Measurements from ENCODE around the gene GRM2. TPM values are rescaled to one million over a fixed set of nuclear protein-coding genes. Genes with fewer than 3 reads are reported as not detected.

The GRM2 gene
- total and polyA plus RNA-seq, 2 of the 8 experiments (the other 6 are each of a cell fraction or from before 2014, with no cell fraction given), result 3.9 to 10.5 TPM

- Histone ChIP-seq H3K9ac (replicated peaks in 1 of 4; ENCODE audit: extremely low read depth in 1 of 4, low read depth in 3 of 4, low read length in 3 of 4) (no peak overlapping the region), H3K4me2 (ENCODE audit: insufficient read depth in 1 of 2, low read depth in 2 of 2, low read length in 2 of 2) (no peak overlapping the region), H3K27ac (ENCODE audit: low read depth, low read length) (no peak overlapping the region), H3K4me3 (ENCODE audit: extremely low read depth in 1 of 4, insufficient read depth in 2 of 4, low read depth in 3 of 4, low read length in 4 of 4) (no peak overlapping the region), H3K4me1 (replicated peaks in 1 of 4; ENCODE audit: control insufficient read depth in 3 of 4, insufficient read depth in 4 of 4, low read length in 3 of 4) (peaks cover 0 to 3% (median 0%) of the 10 kb centered on the region in 4 experiments; a peak in 1 of 7 replicates), H2BK15ac (ENCODE audit: low read length) (no peak overlapping the region), H3K14ac (ENCODE audit: insufficient read length) (no peak overlapping the region), H3K27me3 (replicated peaks in 1 of 4; ENCODE audit: control insufficient read depth in 3 of 4, extremely low read depth in 1 of 4, insufficient read depth in 3 of 4, low read length in 3 of 4) (no peaks in the 10 kb centered on the region), H3K18ac (ENCODE audit: extremely low read depth, low read length) (no peak overlapping the region), H2BK12ac (ENCODE audit: low read depth, low read length) (no peak overlapping the region), H2BK20ac (ENCODE audit: low read length) (no peak overlapping the region), H4K91ac (replicated peaks; ENCODE audit: insufficient read length, low read length) (no peak overlapping the region), H2AK5ac (ENCODE audit: low read depth, low read length) (no peak overlapping the region), H2AFZ (ENCODE audit: low read length) (no peak overlapping the region), H3K4ac (replicated peaks; ENCODE audit: insufficient read length, low read depth, low read length) (no peak overlapping the region), H3K56ac (replicated peaks; ENCODE audit: insufficient read length, low read depth, low read length) (no peak overlapping the region), H2BK120ac (replicated peaks; ENCODE audit: low read depth, low read length) (no peak overlapping the region), H2BK5ac (ENCODE audit: low read depth, low read length) (no peak overlapping the region), H3K36me3 (ENCODE audit: control insufficient read depth in 2 of 4, insufficient read depth in 4 of 4, low read length in 3 of 4) (no peaks in the 10 kb centered on the region), H3K9me3 (ENCODE audit: insufficient read depth in 2 of 2, low read depth in 1 of 2, low read length in 1 of 2) (no peaks in the 10 kb centered on the region), H4K20me1 (replicated peaks in 1 of 2; ENCODE audit: control insufficient read depth in 1 of 2, insufficient read depth in 2 of 2, low read length in 2 of 2) (peaks cover 2 to 3% of the 10 kb centered on the region in 2 experiments), H3K23me2 (ENCODE audit: low read depth, low read length) (no peaks in the 10 kb centered on the region), H3K79me2 (ENCODE audit: control insufficient read depth in 1 of 2, insufficient read depth in 2 of 2, low read length in 2 of 2) (no peaks in the 10 kb centered on the region), H3K79me1 (ENCODE audit: low read depth, low read length) (no peaks in the 10 kb centered on the region), H4K8ac (ENCODE audit: extremely low read depth, insufficient read depth, low read length) (0 out of 2 replicates have a peak overlapping the region, but pooled peaks have one; percentile 7), H4K5ac (ENCODE audit: insufficient read length, low read depth, low read length) (no peak overlapping the region), H3K23ac (ENCODE audit: insufficient read length) (no peak overlapping the region)
- DNase-seq (ENCODE audit: low read depth in 1 of 2, low spot score in 2 of 2) (no peak), FAIRE-seq (no peak)
- POLR2A ChIA-PET (ENCODE audit: partially characterized antibody), result no interaction called here
- WGBS, 2 experiments (ENCODE audit: extremely low coverage in 1 of 2, insufficient coverage in 1 of 2, insufficient read length in 1 of 2, insufficient replicate concordance in 2 of 2, low coverage in 1 of 2, low lambda C conversion rate in 2 of 2, missing lambda C conversion rate in 1 of 2), result 89% methylated on average over 35 of the region's 36 CpGs; no CpG with 5 or more reads in 1 of the 2 experiments
- CTCF ChIA-PET (ENCODE audit: partially characterized antibody), result interaction anchor here (1.1 to 4.4 kb wide), 6 partner anchors 11 to 104 kb away, joined by 3 to 41 read pairs (median 5); no protein-coding TSS in a partner anchor
- TF ChIP-seq CTCF (IDR thresholded peaks at IDR 0.05; ENCODE audit: control extremely low read depth in 1 of 3, insufficient read depth in 1 of 3, low read depth in 1 of 3, low read length in 3 of 3), result no peak
- TF ChIP-seq TAF1 (IDR thresholded peaks at IDR 0.05; ENCODE audit: low read depth, low read length), result no peak
Observed at GRCh38 chr3:51715231-51715976, 8.5 kb downstream of the GRM2 start.

All from H1 (cell line).